HUES6 (cell line): ENCODE results near the gene DAB1.

Source experiments
- H3K27ac ChIP-seq: 2 replicates; pipeline ENCODE4 v1.7.0; 2013; ENCODE audit warnings: low read depth, mild to moderate bottlenecking, low read length, inconsistent platforms
- H3K27me3 ChIP-seq: 2 replicates; pipeline ENCODE4 v1.6.1; 2013; ENCODE audit warnings: low read length; ENCODE audit not compliant: control insufficient read depth, insufficient read depth
- H3K36me3 ChIP-seq: 2 replicates; pipeline ENCODE4 v1.6.1; 2013; ENCODE audit warnings: low read length; ENCODE audit not compliant: control insufficient read depth, insufficient read depth
- H3K4me1 ChIP-seq: 2 replicates; pipeline ENCODE4 v1.6.1; 2013; ENCODE audit warnings: low read length; ENCODE audit not compliant: control insufficient read depth, insufficient read depth
- H3K4me3 ChIP-seq: 2 replicates; pipeline ENCODE4 v1.5.1; 2013; ENCODE audit warnings: low read depth, low read length
- H3K9ac ChIP-seq: one replicate; pipeline ENCODE4 v1.6.1; 2013; ENCODE audit warnings: mild to moderate bottlenecking, low read length
- H3K9me3 ChIP-seq: 2 replicates; pipeline ENCODE4 v1.6.1; 2013; ENCODE audit warnings: low read depth, low read length; ENCODE audit not compliant: control insufficient read depth, insufficient read depth

Gene DAB1

GRCh38 chr1:57278558-57278957, 145.3 kb downstream of the DAB1 start:
- H3K9ac ChIP-seq, result no peak overlapping the region
- no peak overlapping the region for H3K4me3 ChIP-seq
- no peaks in the 10 kb centered on the region for H3K9me3 ChIP-seq
- H3K27ac ChIP-seq, result no peak overlapping the region
- H3K36me3 ChIP-seq, result no peaks in the 10 kb centered on the region
- no peaks in the 10 kb centered on the region for H3K27me3 ChIP-seq
- no peaks in the 10 kb centered on the region for H3K4me1 ChIP-seq

- Histone ChIP-seq H3K4me1 (no peaks in the 10 kb centered on the region), H3K27me3 (no peaks in the 10 kb centered on the region), H3K9me3 (no peaks in the 10 kb centered on the region), H3K27ac (no peak overlapping the region), H3K4me3 (no peak overlapping the region), H3K9ac (no peak overlapping the region), H3K36me3 (no peaks in the 10 kb centered on the region)
Measured at GRCh38 chr1:57277681-57278080, 146.2 kb downstream of the DAB1 start.

- H3K4me1 ChIP-seq, result no peaks in the 10 kb centered on the region
- no peak overlapping the region for H3K9ac ChIP-seq
- H3K4me3 ChIP-seq, result no peak overlapping the region
- H3K9me3 ChIP-seq, result no peaks in the 10 kb centered on the region
- no peak overlapping the region for H3K27ac ChIP-seq
- H3K27me3 ChIP-seq, result no peaks in the 10 kb centered on the region
- H3K36me3 ChIP-seq, result no peaks in the 10 kb centered on the region
Measured at GRCh38 chr1:57276918-57277317, 146.9 kb downstream of the DAB1 start.

GRCh38 chr1:57272601-57273000, 151.3 kb downstream of the DAB1 start:
- no peaks in the 10 kb centered on the region for H3K36me3 ChIP-seq
- no peaks in the 10 kb centered on the region for H3K9me3 ChIP-seq
- no peaks in the 10 kb centered on the region for H3K27me3 ChIP-seq
- H3K4me1 ChIP-seq, result peaks cover 6% of the 10 kb centered on the region; the same call in 1 of the 2 replicates
- no peak overlapping the region for H3K27ac ChIP-seq
- H3K4me3 ChIP-seq, result no peak overlapping the region
- H3K9ac ChIP-seq, result no peak overlapping the region

- Histone ChIP-seq H3K27ac (no peak overlapping the region), H3K4me3 (no peak overlapping the region), H3K9ac (no peak overlapping the region), H3K36me3 (no peaks in the 10 kb centered on the region), H3K4me1 (peaks cover 6% of the 10 kb centered on the region; the same call in 1 of the 2 replicates), H3K9me3 (no peaks in the 10 kb centered on the region), H3K27me3 (no peaks in the 10 kb centered on the region)
Measured at GRCh38 chr1:57272150-57272549, 151.7 kb downstream of the DAB1 start.

GRCh38 chr1:57270927-57271698, 152.7 kb downstream of the DAB1 start:
- Histone ChIP-seq H3K9me3 (no peaks in the 10 kb centered on the region), H3K4me3 (no peak overlapping the region), H3K4me1 (peaks cover 6% of the 10 kb centered on the region; the same call in 1 of the 2 replicates), H3K9ac (no peak overlapping the region), H3K27ac (no peak overlapping the region), H3K27me3 (no peaks in the 10 kb centered on the region), H3K36me3 (no peaks in the 10 kb centered on the region)

GRCh38 chr1:57269630-57270225, 154.1 kb downstream of the DAB1 start:
- Histone ChIP-seq H3K27ac (no peak overlapping the region), H3K4me1 (peaks cover 6% of the 10 kb centered on the region; the same call in 1 of the 2 replicates), H3K9ac (no peak overlapping the region), H3K4me3 (no peak overlapping the region), H3K27me3 (no peaks in the 10 kb centered on the region), H3K36me3 (no peaks in the 10 kb centered on the region), H3K9me3 (no peaks in the 10 kb centered on the region)

- Histone ChIP-seq H3K36me3 (no peaks in the 10 kb centered on the region), H3K9ac (no peak overlapping the region), H3K9me3 (no peaks in the 10 kb centered on the region), H3K4me3 (no peak overlapping the region), H3K27me3 (no peaks in the 10 kb centered on the region), H3K4me1 (peaks cover 16% of the 10 kb centered on the region), H3K27ac (no peak overlapping the region)
Measured at GRCh38 chr1:57265104-57265503, 158.8 kb downstream of the DAB1 start.

GRCh38 chr1:57262472-57262871, 161.4 kb downstream of the DAB1 start:
- Histone ChIP-seq H3K9ac (no peak overlapping the region), H3K27ac (no peak overlapping the region), H3K36me3 (no peaks in the 10 kb centered on the region), H3K27me3 (no peaks in the 10 kb centered on the region), H3K4me3 (no peak overlapping the region), H3K4me1 (peaks cover 9% of the 10 kb centered on the region), H3K9me3 (peaks cover 4% of the 10 kb centered on the region)

- Histone ChIP-seq H3K4me3 (no peak overlapping the region), H3K36me3 (no peaks in the 10 kb centered on the region), H3K9me3 (peaks cover 8% of the 10 kb centered on the region), H3K4me1 (peaks cover 9% of the 10 kb centered on the region), H3K27ac (no peak overlapping the region), H3K9ac (no peak overlapping the region), H3K27me3 (no peaks in the 10 kb centered on the region)
Measured at GRCh38 chr1:57258557-57259325, 165.1 kb downstream of the DAB1 start.

- H3K36me3 ChIP-seq, result no peaks in the 10 kb centered on the region
- no peak overlapping the region for H3K27ac ChIP-seq
- H3K27me3 ChIP-seq, result no peaks in the 10 kb centered on the region
- H3K9ac ChIP-seq, result no peak overlapping the region
- peaks cover 8% of the 10 kb centered on the region for H3K9me3 ChIP-seq
- H3K4me1 ChIP-seq, result no peaks in the 10 kb centered on the region
- no peak overlapping the region for H3K4me3 ChIP-seq
Measured at GRCh38 chr1:57255945-57256344, 167.9 kb downstream of the DAB1 start.
